Measurements from ENCODE around the gene HOOK1.
"Not testable (repeated sequence)": the region's sequence is repeated elsewhere in the genome, so short reads cannot be mapped to it uniquely, and the experiment has no call there.

DNA sequence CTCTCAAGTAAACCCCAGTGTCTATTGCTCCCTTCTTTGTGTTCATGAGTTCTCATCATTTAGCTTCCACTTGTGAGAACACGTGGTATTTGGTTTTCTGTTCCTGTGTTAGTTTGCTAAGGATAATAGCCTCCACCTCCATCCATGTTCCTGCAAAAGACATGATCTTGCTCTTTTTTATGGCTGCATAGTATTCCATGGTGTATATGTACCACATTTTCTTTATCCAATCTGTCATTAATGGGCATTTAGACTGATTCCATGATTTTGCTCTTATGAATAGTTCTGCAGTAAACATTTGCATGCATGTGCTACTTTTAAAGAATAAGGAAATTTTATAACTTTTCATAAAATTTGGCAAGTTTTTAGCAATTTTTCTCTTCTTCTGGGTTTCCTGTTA lies 40.5 kb downstream of the HOOK1 start:
- TF ChIP-seq AKAP8 (CRISPR knock-in tag; IDR thresholded peaks at IDR 0.05); POLR2A (IDR thresholded peaks at IDR 0.05; ENCODE audit: insufficient read depth in 1 of 2, low read depth in 2 of 2, low read length in 2 of 2); NCOA2 (CRISPR knock-in tag; IDR thresholded peaks at IDR 0.05); ZNF292 (CRISPR knock-in tag; IDR thresholded peaks at IDR 0.05; ENCODE audit: borderline replicate concordance, low read depth): not testable (repeated sequence)
- TF ChIP-seq, protein P1, sequence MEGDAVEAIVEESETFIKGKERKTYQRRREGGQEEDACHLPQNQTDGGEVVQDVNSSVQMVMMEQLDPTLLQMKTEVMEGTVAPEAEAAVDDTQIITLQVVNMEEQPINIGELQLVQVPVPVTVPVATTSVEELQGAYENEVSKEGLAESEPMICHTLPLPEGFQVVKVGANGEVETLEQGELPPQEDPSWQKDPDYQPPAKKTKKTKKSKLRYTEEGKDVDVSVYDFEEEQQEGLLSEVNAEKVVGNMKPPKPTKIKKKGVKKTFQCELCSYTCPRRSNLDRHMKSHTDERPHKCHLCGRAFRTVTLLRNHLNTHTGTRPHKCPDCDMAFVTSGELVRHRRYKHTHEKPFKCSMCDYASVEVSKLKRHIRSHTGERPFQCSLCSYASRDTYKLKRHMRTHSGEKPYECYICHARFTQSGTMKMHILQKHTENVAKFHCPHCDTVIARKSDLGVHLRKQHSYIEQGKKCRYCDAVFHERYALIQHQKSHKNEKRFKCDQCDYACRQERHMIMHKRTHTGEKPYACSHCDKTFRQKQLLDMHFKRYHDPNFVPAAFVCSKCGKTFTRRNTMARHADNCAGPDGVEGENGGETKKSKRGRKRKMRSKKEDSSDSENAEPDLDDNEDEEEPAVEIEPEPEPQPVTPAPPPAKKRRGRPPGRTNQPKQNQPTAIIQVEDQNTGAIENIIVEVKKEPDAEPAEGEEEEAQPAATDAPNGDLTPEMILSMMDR (CRISPR knock-in tag; IDR thresholded peaks at IDR 0.05), result not testable (repeated sequence)

All from HepG2 (cell line).